HepG2 (cell line): Measurements from ENCODE around the gene CCDC117. TPM values are rescaled to one million over a fixed set of nuclear protein-coding genes. Genes with fewer than 3 reads are reported as not detected.

Experiments
- CERS6 ChIP-seq: sonication (generic); formaldehyde crosslinking; IDR thresholded peaks from 2 replicates; pipeline ENCODE4 v1.5.0; 2020; ENCODE audit warnings: missing genetic modification reagents
- GATAD2A ChIP-seq: IDR thresholded peaks from 2 replicates; pipeline ENCODE4 v1.6.1; 2016
- NFIB ChIP-seq: sonication (generic); formaldehyde crosslinking; IDR thresholded peaks from 2 replicates; pipeline ENCODE4 v1.9.0; 2021; ENCODE audit warnings: missing genetic modification reagents, mild to moderate bottlenecking, borderline replicate concordance
- SOX13 ChIP-seq, 3 experiments: fragments of 450-650 bp in 1 of 3; sonication (generic) in 1 of 3; formaldehyde crosslinking in 1 of 3; IDR thresholded peaks in 2 of 3; conservative IDR thresholded peaks in 1 of 3; 2 replicates each; pipeline versions ENCODE4 v1.5.0 to v1.6.1; 2016 to 2020; ENCODE audit warnings: antibody characterized with exemption in 1 of 3, mild to moderate bottlenecking in 1 of 3, missing compliant biosample characterization in 1 of 3, missing genetic modification reagents in 1 of 3, moderate library complexity in 1 of 3
- THRA ChIP-seq: sonication (generic); formaldehyde crosslinking; IDR thresholded peaks from 2 replicates; pipeline ENCODE4 v1.4.0; 2020; ENCODE audit warnings: missing genetic modification reagents, borderline replicate concordance
- YEATS4 ChIP-seq: sonication (generic); formaldehyde crosslinking; IDR thresholded peaks from 2 replicates; pipeline ENCODE4 v1.4.0; 2020; ENCODE audit warnings: missing genetic modification reagents, borderline replicate concordance
- ZBTB34 ChIP-seq: sonication (generic); formaldehyde crosslinking; IDR thresholded peaks from 2 replicates; pipeline ENCODE4 v1.8.0; 2022; ENCODE audit warnings: mild to moderate bottlenecking, missing genetic modification reagents
- ZFP62 ChIP-seq: sonication (generic); formaldehyde crosslinking; IDR thresholded peaks from 2 replicates; pipeline ENCODE4 v1.4.0; 2020; ENCODE audit warnings: missing genetic modification reagents
- ZFYVE20 ChIP-seq: sonication (generic); formaldehyde crosslinking; IDR thresholded peaks from 2 replicates; pipeline ENCODE4 v1.8.0; 2023; ENCODE audit warnings: low read depth, mild to moderate bottlenecking, moderate library complexity, missing genetic modification reagents, borderline replicate concordance
- ZNF160 ChIP-seq: sonication (generic); formaldehyde crosslinking; IDR thresholded peaks from 2 replicates; pipeline ENCODE4 v1.8.0; 2022; ENCODE audit warnings: mild to moderate bottlenecking, inconsistent platforms, missing genetic modification reagents
- ZNF431 ChIP-seq: sonication (generic); formaldehyde crosslinking; IDR thresholded peaks from 2 replicates; pipeline ENCODE4 v1.9.0; 2022; ENCODE audit warnings: missing genetic modification reagents, low read depth, mild to moderate bottlenecking, borderline replicate concordance
- ZNF501 ChIP-seq: sonication (generic); formaldehyde crosslinking; IDR thresholded peaks from 2 replicates; pipeline ENCODE4 v1.5.1; 2020; ENCODE audit warnings: mild to moderate bottlenecking, moderate library complexity, missing genetic modification reagents
- ZNF547 ChIP-seq: sonication (generic); formaldehyde crosslinking; IDR thresholded peaks from 2 replicates; pipeline ENCODE4 v1.5.1; 2020; ENCODE audit warnings: mild to moderate bottlenecking, missing genetic modification reagents
- ZNF580 ChIP-seq: IDR thresholded peaks from 2 replicates; pipeline ENCODE4 v1.6.1; 2016; ENCODE audit warnings: low read depth, borderline replicate concordance
- ZNF609 ChIP-seq: sonication (generic); formaldehyde crosslinking; IDR thresholded peaks from 2 replicates; pipeline ENCODE4 v1.4.0; 2020; ENCODE audit warnings: mild to moderate bottlenecking, missing genetic modification reagents, borderline replicate concordance
- ZNF800 ChIP-seq: sonication (generic); formaldehyde crosslinking; IDR thresholded peaks from 2 replicates; pipeline ENCODE4 v1.4.0; 2020; ENCODE audit warnings: missing genetic modification reagents
- polyA plus RNA-seq, 8 experiments: library from polyadenylated mRNA; depleted of rRNA in 3 of 8; stranded (reverse) in 7 of 8; unstranded in 1 of 8; fragments of >200 nt; fragmentation: Illumina TruSeq in 4 of 8; extraction: Trizol in 4 of 8; gene quantifications; 2 replicates each; pipeline versions ENCODE4 v1.2.1 to v1.2.3, GENCODE V29; 2011 to 2016; ENCODE audit warnings: low read depth in 4 of 8, missing spikeins in 1 of 8, mixed read lengths in 1 of 8; ENCODE audit not compliant: insufficient read depth in 1 of 8
- total RNA-seq, 5 experiments: library from RNA; depleted of rRNA; stranded (reverse); fragments of >200 nt; fragmentation: Illumina TruSeq; extraction: Trizol; gene quantifications; 2 replicates each; pipeline ENCODE4 v1.2.3, GENCODE V29; 2016; ENCODE audit warnings: low read depth in 1 of 5

CCDC117 gene
- total and polyA plus RNA-seq, 2 of the 13 experiments (the other 11 are each of a cell fraction or from before 2014, with no cell fraction given): 12.6 to 34.2 TPM

- no peak for TF ChIP-seq ZNF609 (CRISPR knock-in tag)
- no peak for TF ChIP-seq NFIB
- no peak; the same call in 1 of the 2 replicates for TF ChIP-seq ZNF580 (CRISPR knock-in tag)
- TF ChIP-seq ZNF547 (CRISPR knock-in tag): peak; percentile 75
- TF ChIP-seq SOX13 (IDR thresholded peaks at IDR 0.05): no peak
- no peak; a peak in 1 of 4 replicates for TF ChIP-seq SOX13 (CRISPR knock-in tag; conservative IDR thresholded peaks at IDR 0.05 in 1 of 2, IDR thresholded peaks at IDR 0.05 in 1 of 2)
- no peak for TF ChIP-seq ZNF800
- TF ChIP-seq ZFYVE20 (CRISPR knock-in tag): no peak
- TF ChIP-seq CERS6: no peak
- peak; percentile 62 for TF ChIP-seq THRA (CRISPR knock-in tag)
- TF ChIP-seq ZNF160 (CRISPR knock-in tag): peak; percentile 26; the same call in 1 of the 2 replicates
- no peak; the same call in 1 of the 2 replicates for TF ChIP-seq ZNF431
- TF ChIP-seq YEATS4: peak; percentile 78; the same call in 1 of the 2 replicates
- no peak for TF ChIP-seq ZFP62 (CRISPR knock-in tag)
- no peak for TF ChIP-seq ZBTB34 (CRISPR knock-in tag)
- TF ChIP-seq GATAD2A (CRISPR knock-in tag): peak; percentile 64
- no peak for TF ChIP-seq ZNF501
Observed at GRCh38 chr22:28772633-28773460, at the start of gene CCDC117 (continued).
